K562 (cell line): Measurements from ENCODE around the gene TMEM218. TPM values are rescaled to one million over a fixed set of nuclear protein-coding genes. Genes with fewer than 3 reads are reported as not detected.

ENCODE experiments used
- ATAC-seq: fragments of 200-7000 bp; cut with Tn5 transposase; 3 replicates; pipeline ENCODE4 v1.9.1; 2020; ENCODE audit warnings: moderate library complexity
- BruUV-seq: library from RNA; stranded (reverse); fragments of 400-500 nt; replicated peaks from 2 replicates; lab custom pipeline; 2021; lab: Mats Ljungman, UMichigan
- CTCF ChIA-PET: fragments of 300-600 bp; formaldehyde crosslinking; extraction: SDS; loops from one replicate; lab custom pipeline; 2021; ENCODE audit warnings: low intra/inter-chr PET ratio; lab: Yijun Ruan, JAX
- POLR2A ChIA-PET: fragments of 300-600, 350-650 bp; sonication (Branson Sonifier 250); formaldehyde crosslinking; extraction: SDS; loops from one replicate; lab custom pipeline; 2021; ENCODE audit warnings: antibody characterized with exemption, inconsistent platforms; lab: Yijun Ruan, JAX
- DNase-seq, 4 experiments: peaks; one replicate each; pipeline versions ENCODE4 v3.0.0 to v3.0.0-alpha.2; 2011 to 2018; ENCODE audit warnings: low spot score in 3 of 4, mixed read lengths in 3 of 4; ENCODE audit errors: extremely low read depth in 1 of 4
- FAIRE-seq: peaks from 2 replicates; lab custom pipeline; 2011; peaks lifted over from hg19 to GRCh38; lab: Jason Lieb, UNC
- H2AFZ ChIP-seq: 2 replicates; pipeline ENCODE4 v1.6.0; 2011; ENCODE audit warnings: low read depth, low read length, control low read depth, inconsistent platforms
- H3K27ac ChIP-seq: fragments of 200-600 bp; 3 replicates; pipeline ENCODE4 v1.8.0; 2011; ENCODE audit warnings: low read depth, mild to moderate bottlenecking, control low read depth, inconsistent platforms, low read length, moderate library complexity, mixed read lengths; ENCODE audit errors: extremely low read depth
- H3K27me3 ChIP-seq, 2 experiments: fragments of 300-600 bp in 1 of 2; 2 replicates in 1 of 2; 3 replicates in 1 of 2; pipeline versions ENCODE4 v1.6.0 to v1.8.0; 2011; ENCODE audit warnings: inconsistent platforms in 2 of 2, low read length in 2 of 2, mild to moderate bottlenecking in 1 of 2, mixed read lengths in 1 of 2, moderate library complexity in 1 of 2; ENCODE audit not compliant: control insufficient read depth in 2 of 2, insufficient read depth in 2 of 2
- H3K36me3 ChIP-seq: fragments of 300-600 bp; 3 replicates; pipeline ENCODE4 v1.8.0; 2011; ENCODE audit warnings: mild to moderate bottlenecking, low read length, inconsistent platforms; ENCODE audit not compliant: control insufficient read depth, insufficient read depth
- H3K4me1 ChIP-seq, 2 experiments: fragments of 200-600 bp in 1 of 2; replicated peaks in 1 of 2; 2 replicates in 1 of 2; 3 replicates in 1 of 2; pipeline versions ENCODE4 v1.5.1 to v1.8.0; 2011; ENCODE audit warnings: inconsistent platforms in 2 of 2, low read length in 2 of 2, mild to moderate bottlenecking in 1 of 2, mixed read lengths in 1 of 2, moderate library complexity in 1 of 2; ENCODE audit not compliant: control insufficient read depth in 2 of 2, insufficient read depth in 2 of 2
- H3K4me2 ChIP-seq: 2 replicates; pipeline ENCODE4 v1.6.1; 2011; ENCODE audit warnings: low read length, control low read depth, inconsistent platforms, mixed read lengths; ENCODE audit not compliant: insufficient read depth
- H3K4me3 ChIP-seq: fragments of 200-600 bp; sonication (generic), shearing (Covaris generic); 2 replicates; pipeline ENCODE4 v1.5.1; 2016; ENCODE audit warnings: control low read depth, inconsistent platforms
- H3K79me2 ChIP-seq: fragments of 200-600 bp; 3 replicates; pipeline ENCODE4 v1.8.0; 2011; ENCODE audit warnings: low read length, inconsistent platforms; ENCODE audit not compliant: control insufficient read depth, insufficient read depth
- H3K9ac ChIP-seq, 2 experiments: 2 replicates each; pipeline versions ENCODE4 v1.6.0 to v1.6.1; 2011; ENCODE audit warnings: low read depth in 2 of 2, low read length in 2 of 2, control low read depth in 1 of 2, inconsistent platforms in 1 of 2, mild to moderate bottlenecking in 1 of 2, mixed read lengths in 1 of 2; ENCODE audit not compliant: insufficient read depth in 1 of 2
- H3K9me1 ChIP-seq: one replicate; pipeline ENCODE4 v1.6.0; 2011; ENCODE audit warnings: inconsistent platforms, mild to moderate bottlenecking, low read length, moderate library complexity; ENCODE audit not compliant: control insufficient read depth, insufficient read depth
- H3K9me3 ChIP-seq: replicated peaks from 2 replicates; pipeline ENCODE4 v1.5.1; 2011; ENCODE audit warnings: low read depth, low read length, inconsistent platforms; ENCODE audit not compliant: control insufficient read depth, insufficient read depth
- H4K20me1 ChIP-seq: replicated peaks from 2 replicates; pipeline ENCODE4 v1.6.1; 2011; ENCODE audit warnings: low read length, inconsistent platforms, mixed read lengths; ENCODE audit not compliant: control insufficient read depth, insufficient read depth
- CREBBP ChIP-seq: IDR thresholded peaks from one replicate; pipeline ENCODE4 v1.6.1; 2012; ENCODE audit warnings: low read depth, mild to moderate bottlenecking, control low read depth, inconsistent platforms, low read length
- E2F5 ChIP-seq: sonication (generic); formaldehyde crosslinking; IDR thresholded peaks from 2 replicates; pipeline ENCODE4 v1.8.0; 2022; ENCODE audit warnings: mild to moderate bottlenecking, missing genetic modification reagents
- E2F8 ChIP-seq: fragments of 450-650 bp; IDR thresholded peaks from 2 replicates; pipeline ENCODE4 v1.7.1; 2018; ENCODE audit warnings: mild to moderate bottlenecking, low read depth; ENCODE audit not compliant: partially characterized antibody
- ETS2 ChIP-seq: IDR thresholded peaks from 2 replicates; pipeline ENCODE4 v1.6.1; 2016; ENCODE audit warnings: borderline replicate concordance, missing genetic modification characterization, mild to moderate bottlenecking, moderate library complexity, missing compliant biosample characterization; ENCODE audit not compliant: poor library complexity, severe bottlenecking
- HIVEP1 ChIP-seq: fragments of 250-450 bp; sonication (Bioruptor Pico); IDR thresholded peaks from 2 replicates; pipeline ENCODE4 v1.4.0; 2020; ENCODE audit warnings: mild to moderate bottlenecking
- KAT7 ChIP-seq: sonication (generic); formaldehyde crosslinking; IDR thresholded peaks from 2 replicates; pipeline ENCODE4 v1.8.0; 2022; ENCODE audit warnings: missing genetic modification reagents, mild to moderate bottlenecking, borderline replicate concordance
- KLF10 ChIP-seq: fragments of 250-450 bp; sonication (Bioruptor Pico); IDR thresholded peaks from 2 replicates; pipeline ENCODE4 v1.6.1; 2021; ENCODE audit warnings: matching md5 sums
- LEF1 ChIP-seq: fragments of 450-650 bp; IDR thresholded peaks from 2 replicates; pipeline ENCODE4 v1.6.1; 2016; ENCODE audit warnings: mild to moderate bottlenecking
- MXI1 ChIP-seq: IDR thresholded peaks from 2 replicates; pipeline ENCODE4 v1.6.1; 2011; ENCODE audit warnings: low read depth, mild to moderate bottlenecking, improper control_type of control experiment, low read length
- NFYB ChIP-seq: IDR thresholded peaks from 2 replicates; pipeline ENCODE4 v1.6.1; 2011; ENCODE audit warnings: mild to moderate bottlenecking, moderate library complexity; ENCODE audit not compliant: insufficient read length; ENCODE audit errors: extremely low read depth
- PRPF4 ChIP-seq: fragments of 200-400 bp; formaldehyde crosslinking; IDR thresholded peaks from one replicate; pipeline ENCODE4 v1.6.1; 2017; ENCODE audit warnings: low read length, low read depth, mild to moderate bottlenecking; ENCODE audit not compliant: insufficient read depth, poor library complexity, severe bottlenecking
- RBM34 ChIP-seq: fragments of 200-400 bp; formaldehyde crosslinking; IDR thresholded peaks from 2 replicates; pipeline ENCODE4 v1.6.1; 2018; ENCODE audit warnings: low read length, borderline replicate concordance; ENCODE audit not compliant: insufficient read depth
- SMARCC2 ChIP-seq: fragments of 450-650 bp; IDR thresholded peaks from 2 replicates; pipeline ENCODE4 v1.6.1; 2017; ENCODE audit warnings: antibody characterized with exemption, moderate library complexity, mild to moderate bottlenecking, low read depth
- ZKSCAN1 ChIP-seq: fragments of 150-350 bp; IDR thresholded peaks from 2 replicates; pipeline ENCODE4 v1.6.1; 2016; ENCODE audit warnings: low read depth, low read length
- ZNF76 ChIP-seq: fragments of 250-450 bp; sonication (Bioruptor Pico); IDR thresholded peaks from 2 replicates; pipeline ENCODE4 v1.4.0; 2020; ENCODE audit warnings: mild to moderate bottlenecking, moderate library complexity, borderline replicate concordance
- WGBS: fragments of 100-300 bp; shearing (Covaris generic); methylation state at CpG from one replicate; pipeline ENCODE4 v1.1.6; 2016; ENCODE audit warnings: low coverage, mixed read lengths; ENCODE audit not compliant: insufficient coverage; ENCODE audit errors: missing lambda C conversion rate; 5-methylcytosine and 5-hydroxymethylcytosine counted together
- in situ Hi-C: fragments of 300-500 bp; cut with MboI; formaldehyde crosslinking; loops from 4 replicates; pipeline ENCODE4 v1.15.0; 2018; ENCODE audit warnings: inconsistent platforms, mixed read lengths
- intact Hi-C: fragments of 100-400 bp; cut with micrococcal nuclease; formaldehyde crosslinking; loops from 2 replicates; pipeline ENCODE4 v1.14.2; 2022
- polyA plus RNA-seq, 8 experiments: library from polyadenylated mRNA; depleted of rRNA in 4 of 8; stranded (reverse) in 5 of 8; unstranded in 3 of 8; fragments of >200 nt; fragmentation: Nextera tagmentation in 2 of 8; fragmentation: Illumina TruSeq in 1 of 8; extraction: Ambion mirVana in 2 of 8; extraction: Trizol in 1 of 8; gene quantifications; 2 replicates each; pipeline versions ENCODE4 v1.2.1 to v1.2.3, GENCODE V29; 2011 to 2014; ENCODE audit warnings: inconsistent platforms in 1 of 8, missing spikeins in 1 of 8
- total RNA-seq, 7 experiments: library from RNA; depleted of rRNA in 6 of 7; stranded (reverse); fragments of >200 nt in 6 of 7; fragmentation: Illumina TruSeq in 2 of 7; extraction: Trizol in 2 of 7; gene quantifications; 2 replicates each; pipeline versions ENCODE4 v1.2.1 to v1.2.3, GENCODE V29; 2011 to 2021; ENCODE audit warnings: low replicate concordance in 1 of 7

TMEM218 gene
- total and polyA plus RNA-seq, 9 of the 15 experiments (the other 6 are each of a cell fraction or from before 2014, with no cell fraction given): 13.4 to 32.2 (median 25.4) TPM

- no peak for FAIRE-seq
- Histone ChIP-seq H3K4me2 (no peak overlapping the region), H3K9ac (no peak overlapping the region), H3K9me1 (no peaks in the 10 kb centered on the region)
- POLR2A ChIA-PET: no interaction called here
- TF ChIP-seq E2F5: no peak
- TF ChIP-seq LEF1: no peak
- TF ChIP-seq E2F8: no peak
- no peak for TF ChIP-seq MXI1
- TF ChIP-seq NFYB: no peak
- no peak for TF ChIP-seq RBM34
- TF ChIP-seq PRPF4: no peak
- TF ChIP-seq ETS2: no peak
- no peak for TF ChIP-seq ZNF76 (CRISPR knock-in tag)
- no peak for TF ChIP-seq SMARCC2
- TF ChIP-seq KAT7 (CRISPR knock-in tag): no peak
- no peak for TF ChIP-seq CREBBP
- TF ChIP-seq HIVEP1: no peak
- no peak for TF ChIP-seq KLF10
- TF ChIP-seq ZKSCAN1: no peak
- TF ChIP-seq, all 486 proteins: peak for 0
- Histone ChIP-seq H3K4me1 (peaks cover 11 to 14% of the 10 kb centered on the region in 2 experiments; a peak in 4 of 5 replicates), H3K4me3 (no peak overlapping the region), H3K27ac (no peak overlapping the region), H2AFZ (no peak overlapping the region), H3K9me3 (no peaks in the 10 kb centered on the region), H3K79me2 (no peaks in the 10 kb centered on the region), H3K36me3 (no peaks in the 10 kb centered on the region), H4K20me1 (no peaks in the 10 kb centered on the region), H3K27me3 (no peaks in the 10 kb centered on the region)
- CTCF ChIA-PET: no interaction called here
- intact Hi-C loops (no loop called here), in situ Hi-C loops (no loop called here)
- BruUV-seq: no TSS peak
- no peak for DNase-seq
- ATAC-seq: no peak
- 71% methylated on average over 15 of the region's 19 CpGs for WGBS
Observed at GRCh38 chr11:125062218-125062930, 49.1 kb downstream of the TMEM218 start.
